DMS53 (cell line): ENCODE measurements around the gene CARD11.

Source experiments
- DNase-seq: peaks from one replicate; lab custom pipeline; 2025; lab: John Stamatoyannopoulos, UW

The CARD11 gene

GRCh38 chr7:2981103-2981480 lies 62.6 kb downstream of the CARD11 start:
- DNase-seq = no peak

- DNase-seq = no peak
Observed at GRCh38 chr7:2980401-2981102, 63.1 kb downstream of the CARD11 start.

GRCh38 chr7:2979951-2980350 lies 63.7 kb downstream of the CARD11 start:
- DNase-seq = no peak

DNA sequence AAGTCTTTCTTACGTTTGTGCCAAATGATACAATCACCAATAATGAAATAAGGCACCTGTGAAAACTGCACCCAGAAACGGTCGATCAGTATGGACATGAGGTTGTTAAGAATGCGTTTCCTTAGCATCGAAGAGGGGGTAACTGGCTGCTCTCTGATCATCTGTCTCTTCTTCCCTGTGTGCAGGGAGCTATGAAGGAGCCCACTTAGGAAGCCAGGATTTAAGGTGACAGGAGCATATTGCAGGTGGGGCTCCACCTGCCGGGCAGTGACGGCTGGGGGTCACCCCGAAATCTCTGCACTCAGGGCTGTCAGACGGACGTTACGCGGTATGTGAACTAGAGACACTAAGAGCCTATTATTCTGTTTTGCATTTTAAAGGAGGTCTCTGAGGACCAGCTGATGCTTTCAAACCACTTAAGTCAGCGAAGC lies 64.5 kb downstream of the CARD11 start:
- DNase-seq = no peak

- DNase-seq = no peak
Observed at GRCh38 chr7:2978408-2978807, 65.3 kb downstream of the CARD11 start.

GRCh38 chr7:2975821-2976371 lies 67.8 kb downstream of the CARD11 start:
- DNase-seq = no peak

GRCh38 chr7:2974093-2974819 lies 69.4 kb downstream of the CARD11 start:
- no peak for DNase-seq

DNA sequence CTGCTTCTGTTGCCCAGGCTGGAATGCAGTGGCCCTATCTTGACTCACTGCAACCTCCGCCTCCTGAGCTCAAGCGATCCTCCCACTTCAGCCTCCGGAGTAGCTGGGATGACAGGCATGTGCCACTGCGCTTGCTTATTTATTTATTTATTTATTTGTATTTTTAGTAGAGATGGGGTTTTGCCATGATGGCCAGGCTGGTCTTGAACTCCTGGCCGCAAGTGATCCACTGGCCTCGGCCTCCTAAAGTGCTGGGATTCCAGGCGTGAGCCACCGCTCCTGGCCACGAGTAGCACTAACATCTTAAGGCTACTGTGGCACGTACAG lies 70.9 kb downstream of the CARD11 start:
- no peak for DNase-seq

DNA sequence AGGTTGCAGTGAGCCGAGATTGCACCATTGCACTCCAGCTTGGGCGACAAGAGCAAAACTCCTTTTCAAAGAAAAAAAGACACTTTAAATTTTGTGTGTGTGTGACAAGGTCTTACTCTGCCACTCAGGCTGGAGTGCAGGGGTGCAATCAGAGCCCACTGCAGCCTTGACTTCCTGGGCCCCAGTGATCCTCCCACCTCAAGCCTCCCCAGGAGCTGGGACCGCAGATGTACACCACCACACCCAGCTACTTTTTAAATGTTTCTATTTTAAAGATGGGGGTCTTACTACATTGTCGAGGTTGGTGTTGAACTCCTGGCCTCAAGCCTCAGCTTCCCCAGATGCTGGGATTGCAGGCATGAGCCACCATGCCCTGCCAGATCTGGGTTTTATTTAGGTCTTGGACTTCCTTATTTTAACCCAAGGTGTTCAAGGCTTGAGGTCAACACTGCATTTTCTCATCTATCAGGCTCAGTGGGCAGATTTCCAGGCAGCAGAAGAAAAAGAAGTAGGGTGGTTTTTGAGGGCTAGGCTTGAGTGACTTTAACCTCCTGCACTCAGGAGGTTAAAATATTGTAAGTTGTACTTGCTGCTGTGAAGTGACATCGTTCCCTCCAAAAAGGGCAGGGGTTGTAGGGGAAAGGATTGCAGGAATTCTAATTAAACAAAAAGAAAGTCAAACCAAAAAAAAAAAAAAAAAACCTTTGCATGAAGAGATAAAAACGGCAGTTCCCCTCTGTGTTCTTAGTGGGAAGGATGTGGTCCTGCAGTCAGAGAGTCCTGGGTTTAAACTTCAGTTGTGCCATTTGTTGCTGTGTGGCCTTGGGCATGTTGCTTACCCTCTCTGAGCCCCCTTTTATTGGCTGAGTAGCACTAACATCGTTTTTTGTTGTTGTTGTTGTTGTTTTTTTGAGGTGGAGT lies 71.5 kb downstream of the CARD11 start:
- no peak for DNase-seq

DNA sequence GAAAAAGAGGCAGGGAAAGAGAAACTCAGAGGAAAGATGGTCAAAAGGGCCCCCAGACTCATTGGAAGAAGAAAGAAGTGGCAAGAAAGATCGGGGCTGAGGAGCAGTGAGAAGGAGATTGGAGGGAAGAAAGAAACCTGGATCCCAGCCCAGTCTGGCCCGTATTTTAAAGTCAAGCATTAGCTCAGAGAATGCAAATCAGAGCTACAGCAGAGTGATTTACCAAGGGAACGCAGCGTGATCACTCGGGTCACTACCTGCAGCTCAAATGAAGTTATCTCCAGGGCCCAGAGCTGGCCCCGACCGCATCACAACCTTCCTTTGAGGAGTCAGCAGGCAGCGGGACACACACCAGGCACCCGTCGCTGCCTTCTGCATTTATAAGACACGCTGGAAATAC lies 72.8 kb downstream of the CARD11 start:
- DNase-seq = no peak

DNA sequence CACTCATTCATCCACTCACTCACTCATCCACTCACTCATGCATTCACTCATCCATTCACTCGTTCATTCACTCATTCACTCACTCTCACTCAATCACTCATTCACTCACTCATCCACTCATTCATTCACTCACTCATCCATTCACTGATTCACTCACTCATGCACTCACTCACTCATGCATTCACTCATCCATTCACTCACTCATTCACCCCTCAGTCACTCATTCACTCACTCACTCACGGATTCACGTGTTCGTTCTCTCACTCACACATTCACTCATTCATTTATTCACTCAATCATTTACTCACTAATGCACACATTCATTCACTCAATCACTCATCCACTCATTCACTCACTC lies 73.4 kb downstream of the CARD11 start:
- DNase-seq = no peak

- no peak for DNase-seq
Observed at GRCh38 chr7:2969398-2970306, 74.0 kb downstream of the CARD11 start.

DNA sequence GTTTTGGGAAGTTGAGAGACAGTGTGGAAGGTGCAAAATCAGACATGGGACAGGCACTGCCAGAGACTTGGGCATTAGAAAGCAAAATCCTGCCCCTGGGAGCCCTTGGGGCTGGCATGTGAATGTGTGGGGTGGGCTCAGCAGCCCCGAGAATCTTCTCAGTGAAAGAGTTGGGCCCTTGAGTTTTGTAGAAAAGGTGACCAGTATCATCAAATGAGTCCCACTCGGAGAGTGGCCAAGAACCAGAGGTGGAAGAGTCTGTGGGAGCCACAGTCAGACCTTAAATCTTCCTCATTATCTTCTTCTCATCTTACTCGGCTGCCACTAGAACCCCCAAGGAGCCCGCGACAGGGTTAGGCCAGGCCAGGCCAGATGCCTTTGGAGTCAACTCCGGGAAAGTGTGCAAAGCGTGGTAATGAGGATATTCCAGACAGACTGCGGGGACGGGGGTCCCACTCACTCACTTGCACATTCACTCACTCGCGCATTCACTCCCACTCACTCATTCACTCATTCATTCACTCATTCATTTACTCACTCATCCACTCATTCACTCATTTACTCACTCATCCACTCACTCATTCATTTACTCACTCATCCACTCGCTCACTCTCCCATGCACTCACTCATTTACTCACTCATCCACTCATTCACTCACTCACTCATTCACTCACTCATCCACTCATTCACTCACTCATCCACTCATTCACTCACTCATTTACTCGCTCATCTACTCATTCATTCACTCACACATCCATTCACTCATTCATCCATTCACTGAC lies 74.9 kb downstream of the CARD11 start:
- peak; percentile 29 for DNase-seq

- DNase-seq = peak; percentile 68
Observed at GRCh38 chr7:2968176-2968575, 75.5 kb downstream of the CARD11 start.

DNA sequence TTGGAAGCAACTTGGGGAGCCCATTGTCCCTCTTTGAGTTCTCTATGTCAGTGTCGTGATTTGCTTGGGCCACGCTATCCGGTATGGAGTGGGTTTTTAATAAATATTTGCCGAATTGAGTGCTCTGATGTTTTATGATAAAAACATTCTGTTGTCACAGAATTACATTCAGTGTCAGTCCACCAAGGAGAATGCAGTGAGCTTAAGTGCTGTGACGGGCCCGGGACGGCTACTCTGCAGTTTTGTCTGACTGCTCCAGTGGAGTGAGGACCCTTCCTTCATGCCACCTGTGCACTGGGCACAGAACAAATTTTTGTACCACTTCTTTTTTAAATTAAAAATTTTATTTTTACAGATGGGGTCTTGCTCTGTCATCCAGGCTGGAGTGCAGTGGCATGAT lies 76.0 kb downstream of the CARD11 start:
- no peak for DNase-seq

DNA sequence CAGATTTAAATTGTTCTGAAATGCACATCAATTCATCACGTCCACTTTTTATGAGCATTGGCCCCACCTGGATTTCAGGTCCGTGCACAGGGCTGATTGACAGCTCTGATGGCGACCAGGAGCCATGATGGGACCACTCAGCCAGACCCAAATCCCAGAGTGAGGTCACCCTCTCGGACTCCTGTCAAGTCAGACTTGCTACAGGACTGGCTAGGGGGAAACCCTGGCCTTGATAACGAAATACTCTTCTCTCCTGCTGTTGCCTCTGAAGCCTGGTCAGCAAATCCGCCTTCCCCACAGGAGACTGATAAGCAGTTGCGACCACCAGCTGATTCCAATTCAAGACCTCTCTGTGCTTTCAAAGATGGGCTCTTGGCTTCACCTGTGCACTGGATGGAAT lies 76.4 kb downstream of the CARD11 start:
- DNase-seq = no peak

- DNase-seq = no peak
Observed at GRCh38 chr7:2966466-2967078, 77.1 kb downstream of the CARD11 start.

DNA sequence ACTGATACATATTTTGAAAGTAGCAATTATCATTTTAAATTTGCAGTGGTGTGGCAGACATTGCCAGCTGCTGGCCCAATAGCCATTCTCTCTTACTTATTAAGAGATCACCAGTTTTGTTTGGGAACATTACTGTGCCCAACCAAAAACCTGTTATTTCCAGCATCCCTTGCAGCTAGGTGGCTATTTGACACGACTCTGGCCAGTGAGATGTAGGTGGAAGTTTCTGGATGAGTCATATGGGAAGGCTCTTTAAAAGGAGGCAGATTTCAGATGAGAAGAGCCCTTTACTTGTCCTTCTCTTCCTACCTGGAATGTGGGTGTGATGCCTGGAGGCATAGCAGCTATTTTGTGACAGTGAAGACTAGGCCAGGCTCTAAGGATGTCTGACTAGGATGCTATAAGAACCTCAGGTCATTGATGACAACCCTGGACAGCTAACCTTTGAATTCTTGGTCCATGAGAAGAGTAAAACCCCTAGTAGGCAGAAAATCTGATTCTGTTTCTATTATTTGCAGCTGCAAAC lies 77.9 kb downstream of the CARD11 start:
- DNase-seq = no peak

DNA sequence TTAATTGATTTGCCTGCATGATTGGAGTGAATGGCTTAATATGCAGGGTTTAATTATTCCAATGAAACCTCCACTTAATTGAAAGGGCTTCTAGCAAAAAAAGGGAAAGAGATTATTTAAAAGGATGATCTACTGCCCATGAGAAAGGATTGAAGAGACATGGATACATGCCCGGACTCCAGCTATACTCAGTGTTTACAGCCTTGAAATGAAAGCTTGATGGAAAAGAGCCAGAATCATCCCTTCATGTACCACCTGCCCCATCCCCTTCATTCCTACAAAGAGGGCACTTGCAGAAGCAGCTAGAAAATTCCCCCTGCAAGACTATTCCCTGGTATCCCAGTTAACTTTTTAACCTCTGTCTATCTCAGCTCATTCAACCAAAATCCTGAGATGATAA lies 78.4 kb downstream of the CARD11 start:
- DNase-seq = no peak

DNA sequence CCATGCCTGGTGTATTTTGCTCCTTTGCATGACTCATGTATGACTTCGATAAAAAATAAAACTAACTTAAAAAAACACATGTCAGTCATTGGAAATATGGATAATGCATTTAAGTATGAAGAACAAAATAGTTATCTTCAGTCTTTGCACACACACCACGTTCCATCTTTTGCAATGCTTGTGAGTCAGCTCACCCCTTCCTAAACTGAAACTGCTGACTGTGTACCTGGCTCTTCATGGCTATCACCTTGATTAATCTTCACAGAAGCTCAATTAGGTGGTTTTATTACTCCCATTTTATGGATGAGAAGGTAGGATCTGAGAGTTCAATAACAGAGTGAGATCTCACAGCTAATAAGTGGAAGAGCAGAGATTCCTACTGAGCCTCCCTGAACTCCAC lies 79.5 kb downstream of the CARD11 start:
- DNase-seq = no peak
